ENCODE data around the gene EFCAB12.

- no peak for TF ChIP-seq SIN3A (IDR thresholded peaks at IDR 0.05; ENCODE audit: low read depth, low read length)
- no peak for TF ChIP-seq SP1 (IDR thresholded peaks at IDR 0.05; ENCODE audit: low read depth, low read length)
- no peak for TF ChIP-seq HDAC6 (IDR thresholded peaks at IDR 0.05; ENCODE audit: unreplicated experiment)
- TF ChIP-seq CTCF (IDR thresholded peaks at IDR 0.05 in 2 of 3, conservative IDR thresholded peaks at IDR 0.05 in 1 of 3; ENCODE audit: control insufficient read depth in 2 of 3, extremely low read depth in 1 of 3, insufficient read depth in 1 of 3, low read depth in 3 of 3, low read length in 3 of 3), result peak; percentile 82 to 91 (median 87)
- TF ChIP-seq MYC (IDR thresholded peaks at IDR 0.05; ENCODE audit: insufficient read depth, insufficient read length, insufficient replicate concordance, low read length, severe bottlenecking), result no peak
- peak; percentile 80 for TF ChIP-seq HDGF (IDR thresholded peaks at IDR 0.05)
- TF ChIP-seq POLR2A (IDR thresholded peaks at IDR 0.05; ENCODE audit: low read depth, low read length), result no peak
- TF ChIP-seq EZH2 (IDR thresholded peaks at IDR 0.05; ENCODE audit: borderline replicate concordance, control insufficient read depth, low read depth, low read length), result no peak
- no peak for TF ChIP-seq PBX3 (IDR thresholded peaks at IDR 0.05; ENCODE audit: insufficient replicate concordance, low read depth, low read length)
- TF ChIP-seq, protein P1, sequence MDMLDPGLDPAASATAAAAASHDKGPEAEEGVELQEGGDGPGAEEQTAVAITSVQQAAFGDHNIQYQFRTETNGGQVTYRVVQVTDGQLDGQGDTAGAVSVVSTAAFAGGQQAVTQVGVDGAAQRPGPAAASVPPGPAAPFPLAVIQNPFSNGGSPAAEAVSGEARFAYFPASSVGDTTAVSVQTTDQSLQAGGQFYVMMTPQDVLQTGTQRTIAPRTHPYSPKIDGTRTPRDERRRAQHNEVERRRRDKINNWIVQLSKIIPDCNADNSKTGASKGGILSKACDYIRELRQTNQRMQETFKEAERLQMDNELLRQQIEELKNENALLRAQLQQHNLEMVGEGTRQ (IDR thresholded peaks at IDR 0.05; ENCODE audit: borderline replicate concordance, low read depth, low read length), result no peak
- TF ChIP-seq YY1 (IDR thresholded peaks at IDR 0.05; ENCODE audit: low read depth, low read length), result peak; percentile 64; the same call in 1 of the 2 replicates
- peak; percentile 97 for TF ChIP-seq GABPA (IDR thresholded peaks at IDR 0.05; ENCODE audit: low read depth)
- TF ChIP-seq SUZ12 (IDR thresholded peaks at IDR 0.05; ENCODE audit: unreplicated experiment), result no peak
- TF ChIP-seq ATF7 (IDR thresholded peaks at IDR 0.05; ENCODE audit: low read depth), result peak; percentile 87
Observed at GRCh38 chr3:129399145-129399894, 29.1 kb downstream of the EFCAB12 start.

Data from GM12878 (cell line).